ENCODE results near the gene CDKN1A. TPM values are rescaled to one million over a fixed set of nuclear protein-coding genes. Genes with fewer than 3 reads are reported as not detected.

Gene CDKN1A
- total RNA-seq, 1 donor from 2014 or later, result 1,168 TPM

GRCh38 chr6:36712816-36713215 is 34.3 kb downstream of the CDKN1A start:
- no peaks in the 10 kb centered on the region for H3K27me3 ChIP-seq (ENCODE audit: control insufficient read depth, insufficient read depth, low read length)
- H3K4me3 ChIP-seq (ENCODE audit: low read depth, low read length), result no peak overlapping the region
- no peak for DNase-seq (ENCODE audit: low read depth)
- no peak for TF ChIP-seq CTCF (IDR thresholded peaks at IDR 0.05; ENCODE audit: insufficient read depth, low read length, poor library complexity, severe bottlenecking)
- no peaks in the 10 kb centered on the region for H3K36me3 ChIP-seq (ENCODE audit: control insufficient read depth, insufficient read depth, low read length)

GRCh38 chr6:36713846-36714245 is 35.3 kb downstream of the CDKN1A start:
- H3K27me3 ChIP-seq (ENCODE audit: control insufficient read depth, insufficient read depth, low read length), result peaks cover 2% of the 10 kb centered on the region
- TF ChIP-seq CTCF (IDR thresholded peaks at IDR 0.05; ENCODE audit: insufficient read depth, low read length, poor library complexity, severe bottlenecking), result no peak
- no peak overlapping the region for H3K4me3 ChIP-seq (ENCODE audit: low read depth, low read length)
- no peaks in the 10 kb centered on the region for H3K36me3 ChIP-seq (ENCODE audit: control insufficient read depth, insufficient read depth, low read length)
- DNase-seq (ENCODE audit: low read depth), result no peak

- no peak for DNase-seq (ENCODE audit: low read depth)
- TF ChIP-seq CTCF (IDR thresholded peaks at IDR 0.05; ENCODE audit: insufficient read depth, low read length, poor library complexity, severe bottlenecking), result no peak
- Histone ChIP-seq H3K36me3 (ENCODE audit: control insufficient read depth, insufficient read depth, low read length) (no peaks in the 10 kb centered on the region), H3K4me3 (ENCODE audit: low read depth, low read length) (no peak overlapping the region), H3K27me3 (ENCODE audit: control insufficient read depth, insufficient read depth, low read length) (peaks cover 2% of the 10 kb centered on the region)
Observed at GRCh38 chr6:36714511-36714910, 36.0 kb downstream of the CDKN1A start.

GRCh38 chr6:36715469-36715868 is 37.0 kb downstream of the CDKN1A start:
- H3K36me3 ChIP-seq (ENCODE audit: control insufficient read depth, insufficient read depth, low read length), result no peaks in the 10 kb centered on the region
- peaks cover 2% of the 10 kb centered on the region for H3K27me3 ChIP-seq (ENCODE audit: control insufficient read depth, insufficient read depth, low read length)
- no peak overlapping the region for H3K4me3 ChIP-seq (ENCODE audit: low read depth, low read length)
- no peak for DNase-seq (ENCODE audit: low read depth)
- no peak for TF ChIP-seq CTCF (IDR thresholded peaks at IDR 0.05; ENCODE audit: insufficient read depth, low read length, poor library complexity, severe bottlenecking)

GRCh38 chr6:36716476-36717093 is 38.1 kb downstream of the CDKN1A start:
- Histone ChIP-seq H3K4me3 (ENCODE audit: low read depth, low read length) (no peak overlapping the region), H3K27me3 (ENCODE audit: control insufficient read depth, insufficient read depth, low read length) (peaks cover 2% of the 10 kb centered on the region), H3K36me3 (ENCODE audit: control insufficient read depth, insufficient read depth, low read length) (no peaks in the 10 kb centered on the region)
- no peak for TF ChIP-seq CTCF (IDR thresholded peaks at IDR 0.05; ENCODE audit: insufficient read depth, low read length, poor library complexity, severe bottlenecking)
- no peak for DNase-seq (ENCODE audit: low read depth)

GRCh38 chr6:36717231-36717825 is 38.8 kb downstream of the CDKN1A start:
- DNase-seq (ENCODE audit: low read depth), result no peak
- no peaks in the 10 kb centered on the region for H3K36me3 ChIP-seq (ENCODE audit: control insufficient read depth, insufficient read depth, low read length)
- H3K4me3 ChIP-seq (ENCODE audit: low read depth, low read length), result no peak overlapping the region
- peaks cover 2% of the 10 kb centered on the region for H3K27me3 ChIP-seq (ENCODE audit: control insufficient read depth, insufficient read depth, low read length)
- TF ChIP-seq CTCF (IDR thresholded peaks at IDR 0.05; ENCODE audit: insufficient read depth, low read length, poor library complexity, severe bottlenecking), result no peak
